Measurements from ENCODE around the gene ELOA.
"Not testable (repeated sequence)": the region's sequence is repeated elsewhere in the genome, so short reads cannot be mapped to it uniquely, and the experiment has no call there.

Gene ELOA

GRCh38 chr1:23732363-23733224 is 10.7 kb upstream of the ELOA start:
- in situ Hi-C loops (cut with MboI; ENCODE audit: low sequenced_read_pairs) = no loop called here

- in situ Hi-C loops (cut with MboI; ENCODE audit: low sequenced_read_pairs) = not testable (repeated sequence)
These were observed 10.0 kb upstream of the ELOA start for GRCh38 chr1:23733281-23733680.

GRCh38 chr1:23736437-23737134 is 6.7 kb upstream of the ELOA start:
- in situ Hi-C loops (cut with MboI; ENCODE audit: low sequenced_read_pairs) = no loop called here

GRCh38 chr1:23741609-23742008 is 1.7 kb upstream of the ELOA start:
- in situ Hi-C loops (cut with MboI; ENCODE audit: low sequenced_read_pairs) = no loop called here

GRCh38 chr1:23742670-23743286 is 493 bp upstream of the ELOA start:
- in situ Hi-C loops (cut with MboI; ENCODE audit: low sequenced_read_pairs) = no loop called here

- in situ Hi-C loops (cut with MboI; ENCODE audit: low sequenced_read_pairs) = no loop called here
These were observed 2.2 kb downstream of the ELOA start for GRCh38 chr1:23745515-23745914.

- in situ Hi-C loops (cut with MboI; ENCODE audit: low sequenced_read_pairs) = no loop called here
These were observed 4.7 kb downstream of the ELOA start for GRCh38 chr1:23748016-23748415.

- in situ Hi-C loops (cut with MboI; ENCODE audit: low sequenced_read_pairs) = no loop called here
These were observed 8.0 kb downstream of the ELOA start for GRCh38 chr1:23751050-23751814.

- in situ Hi-C loops (cut with MboI; ENCODE audit: low sequenced_read_pairs) = no loop called here
These were observed 8.5 kb downstream of the ELOA start for GRCh38 chr1:23751815-23752200.

GRCh38 chr1:23752909-23753308 is 9.6 kb downstream of the ELOA start:
- in situ Hi-C loops (cut with MboI; ENCODE audit: low sequenced_read_pairs) = no loop called here

GRCh38 chr1:23756676-23757075 is 13.4 kb downstream of the ELOA start:
- in situ Hi-C loops (cut with MboI; ENCODE audit: low sequenced_read_pairs) = no loop called here

GRCh38 chr1:23757812-23758211 is 14.5 kb downstream of the ELOA start:
- in situ Hi-C loops (cut with MboI; ENCODE audit: low sequenced_read_pairs) = no loop called here

- in situ Hi-C loops (cut with MboI; ENCODE audit: low sequenced_read_pairs) = no loop called here
These were observed 16.0 kb downstream of the ELOA start for GRCh38 chr1:23759277-23759676.

GRCh38 chr1:23763041-23763577 is 19.8 kb downstream of the ELOA start:
- in situ Hi-C loops (cut with MboI; ENCODE audit: low sequenced_read_pairs) = no loop called here

- in situ Hi-C loops (cut with MboI; ENCODE audit: low sequenced_read_pairs) = no loop called here
These were observed 25.5 kb downstream of the ELOA start for GRCh38 chr1:23768733-23769132.

- in situ Hi-C loops (cut with MboI; ENCODE audit: low sequenced_read_pairs) = no loop called here
These were observed 29.0 kb downstream of the ELOA start for GRCh38 chr1:23772049-23772853.

GRCh38 chr1:23772854-23773242 is 29.6 kb downstream of the ELOA start:
- in situ Hi-C loops (cut with MboI; ENCODE audit: low sequenced_read_pairs) = no loop called here

GRCh38 chr1:23774174-23774880 is 31.1 kb downstream of the ELOA start:
- in situ Hi-C loops (cut with MboI; ENCODE audit: low sequenced_read_pairs) = no loop called here

GRCh38 chr1:23776217-23776616 is 32.9 kb downstream of the ELOA start:
- in situ Hi-C loops (cut with MboI; ENCODE audit: low sequenced_read_pairs) = no loop called here

Measured in hTERT RPE-1 (cell line).